Gastrocnemius medialis (tissue), 4 donors: ENCODE measurements around the gene FMN2.

Experiments used
- POLR2A ChIP-seq, 2 donors: fragments of 450-650 bp; IDR thresholded peaks; one replicate each; pipeline ENCODE4 v1.6.1; 2017; ENCODE audit warnings: antibody characterized with exemption in 2 of 2, mild to moderate bottlenecking in 2 of 2, moderate library complexity in 2 of 2
- TF ChIP-seq, protein P1 (sequence below), 5 experiments: fragments of 450-650 bp in 3 of 5; fragments of 200-600 bp in 2 of 5; sonication (generic) in 2 of 5; IDR thresholded peaks in 4 of 5; conservative IDR thresholded peaks in 1 of 5; 1 replicate in 4 of 5; 2 replicates in 1 of 5; pipeline ENCODE4 v1.5.1; 2016 to 2019; ENCODE audit warnings: antibody characterized with exemption in 5 of 5, mild to moderate bottlenecking in 3 of 5, moderate library complexity in 3 of 5

DNA sequence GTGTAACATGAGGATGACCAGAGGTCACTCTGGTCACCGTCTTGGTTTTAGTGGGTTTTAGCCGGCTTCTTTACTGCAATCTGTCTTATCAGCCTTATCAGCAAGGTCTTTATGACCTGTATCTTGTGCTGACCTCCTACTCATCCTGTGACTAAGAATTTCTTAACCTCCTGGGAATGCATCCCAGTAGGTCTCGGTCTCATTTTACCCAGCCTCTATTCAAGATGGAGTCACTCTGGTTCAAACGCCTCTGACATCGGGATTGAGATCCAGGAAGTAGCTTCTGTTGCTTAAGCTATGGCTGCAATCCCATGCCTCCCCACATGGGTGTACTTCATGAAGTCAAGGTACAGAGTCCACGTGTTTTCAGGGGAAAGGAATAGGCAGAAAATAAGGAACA lies 19.9 kb downstream of the FMN2 start:
- TF ChIP-seq, protein P1, sequence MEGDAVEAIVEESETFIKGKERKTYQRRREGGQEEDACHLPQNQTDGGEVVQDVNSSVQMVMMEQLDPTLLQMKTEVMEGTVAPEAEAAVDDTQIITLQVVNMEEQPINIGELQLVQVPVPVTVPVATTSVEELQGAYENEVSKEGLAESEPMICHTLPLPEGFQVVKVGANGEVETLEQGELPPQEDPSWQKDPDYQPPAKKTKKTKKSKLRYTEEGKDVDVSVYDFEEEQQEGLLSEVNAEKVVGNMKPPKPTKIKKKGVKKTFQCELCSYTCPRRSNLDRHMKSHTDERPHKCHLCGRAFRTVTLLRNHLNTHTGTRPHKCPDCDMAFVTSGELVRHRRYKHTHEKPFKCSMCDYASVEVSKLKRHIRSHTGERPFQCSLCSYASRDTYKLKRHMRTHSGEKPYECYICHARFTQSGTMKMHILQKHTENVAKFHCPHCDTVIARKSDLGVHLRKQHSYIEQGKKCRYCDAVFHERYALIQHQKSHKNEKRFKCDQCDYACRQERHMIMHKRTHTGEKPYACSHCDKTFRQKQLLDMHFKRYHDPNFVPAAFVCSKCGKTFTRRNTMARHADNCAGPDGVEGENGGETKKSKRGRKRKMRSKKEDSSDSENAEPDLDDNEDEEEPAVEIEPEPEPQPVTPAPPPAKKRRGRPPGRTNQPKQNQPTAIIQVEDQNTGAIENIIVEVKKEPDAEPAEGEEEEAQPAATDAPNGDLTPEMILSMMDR (IDR thresholded peaks at IDR 0.05 in 4 of 5, conservative IDR thresholded peaks at IDR 0.05 in 1 of 5) = no peak
- TF ChIP-seq POLR2A (IDR thresholded peaks at IDR 0.05) = no peak
